NCI-H146 treated with DMSO at 0.1 percent for 48 hours (cell line): Measurements from ENCODE around the gene ENTREP3.

Experiments
- DNase-seq: peaks from one replicate; lab custom pipeline; 2025; ENCODE audit not compliant: unreplicated experiment; lab: John Stamatoyannopoulos, UW

Gene ENTREP3

DNA sequence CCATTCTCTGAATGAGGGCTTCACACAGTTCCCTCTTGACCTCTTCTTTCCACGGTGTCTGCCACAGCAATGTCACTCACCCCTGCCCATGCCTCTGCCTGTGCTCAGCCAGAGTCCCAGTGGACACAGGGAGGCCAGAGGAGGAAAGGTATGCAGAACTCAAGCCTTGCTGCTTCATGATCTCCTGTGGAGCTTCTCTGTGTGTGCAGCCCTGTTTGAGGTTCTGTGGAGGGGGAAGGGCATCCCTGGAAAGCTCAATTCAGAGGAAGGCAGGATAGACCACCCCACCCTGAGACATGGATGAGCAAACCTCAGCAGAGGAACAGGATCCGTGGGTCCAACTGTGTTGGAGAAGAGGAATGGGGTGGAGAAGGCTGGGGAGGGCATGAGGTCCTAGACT lies 24.0 kb upstream of the ENTREP3 start:
- no peak for DNase-seq

DNA sequence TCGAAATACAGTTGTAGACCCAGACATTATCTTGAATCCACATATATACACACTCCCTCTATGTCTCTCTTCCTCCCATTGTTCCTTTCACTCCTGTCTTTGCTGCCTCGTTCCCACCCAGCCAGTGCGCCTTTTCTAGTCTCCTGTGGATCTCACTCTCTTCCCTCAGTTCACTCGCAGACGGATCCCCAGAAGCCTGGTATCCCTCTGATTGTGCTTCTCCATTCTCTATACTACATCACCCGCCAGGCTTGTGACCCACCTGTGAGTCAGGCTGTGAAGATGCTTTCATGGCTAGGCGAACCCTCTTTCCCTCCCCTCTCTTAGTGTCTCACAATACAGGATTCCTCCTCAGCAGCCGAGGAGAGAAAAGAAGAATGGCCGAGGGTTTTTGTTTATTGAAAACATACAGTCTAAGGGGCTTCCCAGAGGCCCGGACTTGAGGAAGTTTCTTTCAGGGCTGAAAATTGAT lies 23.4 kb upstream of the ENTREP3 start:
- DNase-seq: no peak

DNA sequence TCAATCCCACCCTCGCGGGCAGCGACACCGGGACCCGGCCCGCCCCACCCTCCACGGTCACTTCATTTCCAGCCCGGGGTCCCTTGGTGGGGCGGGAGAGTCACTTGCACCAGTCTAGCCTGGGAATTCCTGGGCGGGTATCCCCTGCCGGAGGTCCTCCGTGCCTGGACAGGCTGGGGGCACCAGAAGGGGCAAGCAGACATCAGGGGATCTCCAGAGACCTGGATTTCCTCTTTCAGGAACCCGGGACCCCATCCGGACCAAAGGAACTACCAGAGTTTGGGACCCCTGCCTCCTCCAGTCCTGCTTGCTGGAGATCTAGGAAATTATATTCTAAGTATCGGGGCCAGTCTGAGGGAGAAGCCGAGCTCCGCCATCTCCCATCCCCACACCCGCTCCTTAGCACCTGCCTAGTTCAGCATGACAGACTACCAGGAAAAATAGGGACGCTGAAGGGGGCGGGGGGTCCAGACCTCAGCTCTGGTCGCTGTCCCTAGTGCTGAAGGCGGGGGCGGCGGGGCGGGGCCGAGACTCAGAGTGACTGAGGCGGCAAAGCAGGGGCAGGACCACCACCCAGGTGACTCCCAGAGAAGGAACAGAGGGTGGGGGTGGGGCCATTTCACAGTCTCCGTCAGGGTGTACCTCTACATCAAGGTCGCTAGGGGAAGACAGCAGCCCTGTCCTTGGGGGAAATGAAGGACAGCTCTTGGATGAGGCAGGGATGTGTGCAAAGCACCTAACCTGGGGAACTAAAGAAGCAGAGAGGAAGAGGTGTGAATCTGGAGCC lies 22.8 kb upstream of the ENTREP3 start:
- peak; percentile 71 for DNase-seq

DNA sequence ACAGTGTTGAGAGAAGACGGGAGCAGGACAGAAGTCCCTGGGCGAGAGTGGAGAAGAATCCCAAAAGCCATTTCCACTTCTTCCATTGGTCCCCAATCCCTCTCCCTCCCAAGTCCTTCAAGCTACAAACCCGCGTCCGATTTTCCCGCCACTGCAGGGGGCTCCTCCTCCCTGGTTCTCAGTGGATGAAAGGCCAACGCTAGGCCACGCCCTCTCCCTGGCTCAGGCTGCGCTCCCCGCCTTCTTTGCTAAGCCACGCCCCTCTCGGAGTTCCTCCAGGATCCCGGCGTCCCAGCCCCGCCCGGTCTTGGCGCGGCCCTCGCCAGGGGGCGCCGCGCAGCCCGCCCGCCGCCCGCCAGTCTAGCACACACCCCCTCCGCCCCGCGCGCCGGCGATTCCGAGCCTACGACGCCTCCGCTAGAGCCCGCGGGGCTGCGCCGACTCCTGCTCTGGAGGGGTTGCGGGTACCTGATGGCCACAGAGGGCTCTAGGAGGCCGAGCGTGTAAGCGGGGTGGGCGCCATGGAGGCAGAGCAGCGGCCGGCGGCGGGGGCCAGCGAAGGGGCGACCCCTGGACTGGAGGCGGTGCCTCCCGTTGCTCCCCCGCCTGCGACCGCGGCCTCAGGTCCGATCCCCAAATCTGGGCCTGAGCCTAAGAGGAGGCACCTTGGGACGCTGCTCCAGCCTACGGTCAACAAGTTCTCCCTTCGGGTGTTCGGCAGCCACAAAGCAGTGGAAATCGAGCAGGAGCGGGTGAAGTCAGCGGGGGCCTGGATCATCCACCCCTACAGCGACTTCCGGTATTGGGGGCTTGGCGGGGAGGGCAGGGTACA lies 22.0 kb upstream of the ENTREP3 start, which contains the start of gene HCN3:
Gene HCN3, plus strand, starts transcription at position 394 of the 832 bp plus-strand sequence. Its CDS starts 128 bp downstream, at position 522.
- DNase-seq: peak; percentile 94

DNA sequence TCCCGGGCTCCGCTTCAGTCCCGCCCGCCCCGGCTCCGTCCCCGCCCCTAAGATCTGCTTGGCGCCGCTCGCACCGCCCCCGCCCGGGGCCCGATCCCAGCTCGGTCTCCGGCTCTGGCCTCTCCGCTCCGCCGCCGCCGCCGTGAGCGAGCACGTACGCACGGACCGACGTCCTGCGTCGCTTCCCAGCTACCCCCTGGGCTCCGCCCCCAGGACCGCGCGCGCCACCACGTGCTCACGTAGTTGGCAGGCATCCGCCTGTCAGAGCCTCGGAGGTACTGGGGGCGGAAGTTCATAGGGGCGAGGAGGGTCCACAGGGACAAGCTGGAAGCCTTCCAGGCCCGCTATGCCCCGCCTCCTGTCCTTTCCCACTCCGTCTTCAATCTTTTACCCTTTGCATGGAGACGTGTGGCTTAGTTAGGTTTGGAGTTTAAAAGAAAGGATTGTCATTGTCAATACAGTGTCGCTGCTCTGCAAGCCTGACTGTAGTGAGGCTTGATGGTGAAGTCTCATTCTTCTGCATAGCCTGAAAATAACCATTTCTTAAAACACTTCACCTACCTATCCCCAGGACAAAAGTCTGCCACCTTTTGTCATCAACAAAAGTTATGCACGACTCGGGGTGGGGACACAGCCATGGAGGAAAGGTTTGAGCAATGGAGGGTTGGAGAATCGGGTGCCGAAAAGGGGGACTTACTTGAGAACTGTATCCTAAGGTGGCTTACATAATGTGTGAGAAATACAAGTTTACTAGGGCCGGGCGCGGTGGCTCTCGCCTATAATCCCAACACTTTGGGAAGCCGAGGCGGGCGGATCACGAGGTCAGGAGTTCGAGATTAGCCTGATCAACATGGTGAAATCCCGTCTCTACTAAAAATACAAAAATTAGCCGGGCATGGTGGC lies 18.3 kb upstream of the ENTREP3 start, which contains the start of gene CLK2:
Gene CLK2, minus strand, starts transcription at position 162 of the 903 bp plus-strand sequence. CDS start 2,527 bp downstream, outside the sequence.
- DNase-seq: peak; percentile 95

DNA sequence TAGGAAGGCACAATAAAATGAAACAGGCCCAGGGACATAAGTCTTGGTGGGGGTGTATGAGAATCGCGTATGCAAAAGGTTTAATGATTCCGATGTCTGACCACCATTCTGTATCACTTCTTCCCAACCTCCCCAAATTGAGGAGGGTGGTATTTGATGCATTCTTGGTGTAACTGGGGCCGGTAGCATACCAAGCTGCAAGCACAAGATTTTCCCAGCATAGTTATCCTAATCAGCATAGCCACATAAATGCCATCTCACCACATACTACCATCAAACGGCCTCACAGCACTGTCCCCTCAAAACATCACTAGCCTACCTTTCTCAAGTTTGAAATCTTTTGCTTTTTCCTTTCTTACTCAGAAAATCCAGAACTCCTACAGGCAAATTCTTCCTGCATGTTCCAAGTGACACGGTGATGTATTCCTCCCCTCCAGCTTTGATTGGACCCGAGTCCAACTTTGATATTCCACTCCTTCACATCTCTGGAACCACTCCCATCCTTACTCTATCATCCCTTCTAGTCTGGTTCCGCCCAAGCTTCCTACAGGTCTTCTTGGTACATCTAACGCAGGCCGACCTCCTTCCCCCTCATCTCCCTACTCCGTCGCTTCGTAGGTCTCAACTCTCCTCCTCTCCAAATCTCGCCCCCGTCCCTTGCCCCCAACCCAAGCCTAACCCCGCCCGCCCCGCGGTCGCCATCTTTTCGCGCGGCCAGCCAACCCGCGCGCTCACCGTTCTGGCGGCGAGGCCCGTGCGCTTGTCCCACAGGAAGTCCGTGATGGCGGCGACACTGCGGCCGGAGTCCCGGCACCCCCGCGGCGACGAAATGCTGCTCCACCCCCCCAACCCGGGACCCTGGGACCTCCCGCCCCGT lies 17.4 kb upstream of the ENTREP3 start:
- DNase-seq: peak; percentile 63

DNA sequence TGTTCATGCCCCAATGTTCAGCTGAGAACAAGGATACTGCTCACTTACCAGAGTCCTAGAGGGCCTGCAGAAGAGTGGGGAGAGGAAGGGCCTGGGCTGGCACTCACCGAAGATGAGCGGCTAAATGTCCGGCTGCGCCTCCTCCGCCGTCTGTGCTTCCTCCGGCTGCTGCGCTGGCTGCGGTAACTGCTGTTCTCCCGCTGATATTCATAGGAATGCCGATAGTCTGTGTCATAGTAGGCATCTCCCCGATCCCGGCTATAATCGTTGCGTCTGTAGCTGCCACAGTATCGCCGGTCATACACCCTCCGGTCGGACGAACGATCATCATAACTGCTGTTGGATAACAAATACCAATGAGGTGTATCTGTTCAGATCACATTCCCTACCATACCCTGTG lies 14.1 kb upstream of the ENTREP3 start:
- DNase-seq: no peak

DNA sequence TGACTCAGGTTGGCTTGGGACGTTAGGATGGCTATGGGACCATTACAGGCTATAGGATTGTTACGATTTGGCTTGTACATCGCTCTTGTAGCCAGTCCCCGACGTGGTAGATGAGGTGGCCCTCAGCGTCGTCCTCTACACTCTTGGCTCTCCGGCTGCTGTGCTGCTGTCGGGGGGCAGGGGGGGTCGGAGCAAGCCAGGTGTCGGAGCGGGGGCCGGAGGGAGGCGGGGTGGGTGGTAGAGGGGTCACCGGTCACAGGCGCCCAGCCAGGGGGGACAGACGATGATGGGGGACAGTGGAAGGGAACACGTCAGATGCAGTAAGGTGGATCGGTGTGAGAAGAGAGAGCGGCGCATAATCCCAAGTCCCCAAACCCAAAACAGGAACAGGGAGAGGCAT lies 13.3 kb upstream of the ENTREP3 start:
- no peak for DNase-seq

DNA sequence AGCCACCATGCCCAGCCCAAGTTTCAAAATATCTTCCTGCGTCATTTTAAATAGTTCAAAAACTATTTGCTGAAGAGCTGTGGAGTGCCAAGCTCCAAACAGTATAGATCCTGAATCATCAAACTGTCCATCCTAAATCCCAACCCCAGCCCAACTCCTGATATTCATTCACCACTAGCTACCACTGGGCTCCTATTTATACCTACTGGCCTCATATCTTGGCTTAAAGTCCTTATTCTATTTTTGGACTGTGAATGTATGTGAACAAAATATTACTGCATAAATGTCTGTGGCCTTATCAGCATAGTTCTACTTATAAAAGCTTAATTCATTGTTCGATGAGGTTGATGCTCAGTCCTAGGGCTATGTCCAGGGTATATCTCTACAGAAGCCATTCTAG lies 12.1 kb upstream of the ENTREP3 start:
- DNase-seq: no peak

DNA sequence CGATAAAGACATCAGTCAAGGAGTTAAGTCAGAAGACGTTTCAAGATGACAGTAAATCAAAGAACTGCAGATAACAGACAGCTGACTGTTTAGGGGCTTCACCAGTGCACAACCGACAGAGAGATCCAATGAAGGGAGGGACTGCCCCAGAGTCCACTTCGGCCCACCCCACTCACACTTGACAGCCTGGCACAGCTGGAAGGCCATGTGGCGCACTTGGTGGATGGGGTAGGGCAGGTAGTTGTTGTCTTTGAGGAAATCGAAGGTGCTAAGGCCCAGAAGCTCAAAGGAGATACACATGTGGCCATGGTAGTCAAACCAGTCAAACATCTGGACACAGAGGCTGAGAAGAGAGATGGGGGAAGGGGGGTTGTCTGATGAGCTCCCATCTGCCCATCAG lies 11.3 kb upstream of the ENTREP3 start:
- DNase-seq: no peak

DNA sequence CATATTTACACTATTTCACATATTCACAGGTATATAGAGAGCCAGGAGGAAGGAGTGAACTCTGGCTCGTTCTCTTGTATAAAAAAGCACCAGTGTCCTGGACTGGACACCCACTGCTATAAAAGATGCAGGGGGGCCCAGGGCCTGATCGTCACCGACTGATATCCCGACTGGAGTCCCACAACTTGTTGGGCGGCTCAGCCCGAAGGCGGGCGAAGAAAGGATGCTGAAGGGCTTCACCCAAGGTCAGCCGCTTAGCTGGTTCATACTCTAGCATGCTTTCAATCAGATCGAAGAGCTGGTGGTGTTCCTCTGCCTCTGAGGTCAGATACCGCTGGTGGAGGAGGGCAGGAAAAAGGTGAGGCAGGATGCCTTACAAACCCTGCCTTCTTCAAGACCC lies 7.8 kb upstream of the ENTREP3 start:
- DNase-seq: no peak

DNA sequence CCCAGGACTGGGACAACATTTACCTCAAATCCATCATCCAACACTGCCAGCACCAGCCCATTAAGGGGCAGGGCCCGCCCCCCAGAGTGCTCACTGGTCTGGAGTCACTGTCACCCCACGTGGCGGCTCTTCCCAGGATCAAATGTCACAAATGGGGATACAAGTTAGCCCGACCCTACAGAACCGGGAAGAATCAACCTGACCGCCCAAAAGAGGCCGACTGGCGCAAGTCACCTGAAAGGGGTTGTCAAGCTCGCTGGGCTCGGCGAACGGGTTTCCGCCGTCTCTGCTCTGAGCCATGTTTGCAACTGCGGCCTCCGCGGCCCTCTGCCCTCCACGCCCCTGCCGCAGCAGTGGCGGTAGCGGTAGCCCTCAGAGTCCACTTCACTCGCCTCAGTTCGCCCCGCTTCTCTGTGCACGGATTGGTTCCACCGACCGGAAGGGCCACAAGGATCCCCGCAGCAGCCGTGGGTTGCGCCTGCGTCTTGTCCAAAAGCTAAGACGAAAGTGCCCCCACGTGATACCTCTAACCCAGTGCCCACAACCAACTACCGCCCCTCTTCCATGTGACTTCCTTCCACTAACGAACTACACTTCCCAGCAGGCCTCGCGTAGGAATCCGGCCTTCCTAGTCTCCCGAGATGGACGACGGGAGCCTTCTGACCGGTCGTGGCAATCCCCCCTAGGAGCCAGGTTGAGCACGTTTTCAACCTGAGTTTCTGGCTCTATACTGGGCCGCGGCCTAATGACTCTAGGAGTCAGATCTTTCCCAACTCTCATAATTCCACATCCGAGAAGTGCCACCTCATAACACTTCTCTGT lies 6.8 kb upstream of the ENTREP3 start, which contains the start of gene SCAMP3:
Gene SCAMP3, minus strand, starts transcription at position 509 of the 822 bp plus-strand sequence. Its CDS starts 209 bp downstream, at position 300.
- DNase-seq: peak; percentile 95

DNA sequence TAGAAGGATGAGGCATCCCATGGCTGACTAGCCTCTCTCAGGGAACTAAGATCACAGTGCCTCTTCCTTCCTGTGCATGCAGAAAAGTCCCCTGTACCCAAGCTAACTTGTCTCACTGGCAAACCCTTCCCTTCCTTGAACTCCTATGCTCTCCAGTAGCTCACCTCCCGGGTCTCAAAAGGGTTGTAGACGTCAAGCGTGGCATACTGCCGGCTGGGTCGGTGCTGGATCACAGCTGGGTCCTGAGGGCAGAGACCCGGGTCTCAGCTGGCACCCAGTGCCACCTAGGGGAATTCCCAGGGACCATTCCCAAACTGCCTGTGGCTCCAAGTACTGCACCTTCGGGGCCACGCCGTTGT lies 6.2 kb upstream of the ENTREP3 start:
- no peak for DNase-seq

DNA sequence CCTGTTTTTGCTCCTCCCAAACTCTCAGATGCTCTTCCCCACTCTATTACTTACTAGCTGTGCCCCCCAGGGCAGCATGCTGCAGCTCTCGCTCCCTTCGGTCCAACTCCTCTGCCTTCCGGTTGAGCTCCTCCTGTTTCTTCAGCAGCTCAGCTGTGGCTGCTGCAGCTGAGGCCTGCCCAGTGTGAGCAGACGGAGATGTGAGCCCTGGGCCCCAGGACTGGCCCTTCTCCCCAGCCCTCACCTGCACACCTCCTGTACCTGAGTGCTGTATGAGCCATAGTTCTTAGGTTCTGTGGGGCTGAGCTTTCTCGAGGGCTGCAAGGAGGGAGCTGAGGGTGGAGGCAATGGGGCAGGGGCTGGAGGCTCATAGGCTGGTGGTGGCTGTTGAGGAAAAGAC lies 5.0 kb upstream of the ENTREP3 start:
- DNase-seq: no peak

DNA sequence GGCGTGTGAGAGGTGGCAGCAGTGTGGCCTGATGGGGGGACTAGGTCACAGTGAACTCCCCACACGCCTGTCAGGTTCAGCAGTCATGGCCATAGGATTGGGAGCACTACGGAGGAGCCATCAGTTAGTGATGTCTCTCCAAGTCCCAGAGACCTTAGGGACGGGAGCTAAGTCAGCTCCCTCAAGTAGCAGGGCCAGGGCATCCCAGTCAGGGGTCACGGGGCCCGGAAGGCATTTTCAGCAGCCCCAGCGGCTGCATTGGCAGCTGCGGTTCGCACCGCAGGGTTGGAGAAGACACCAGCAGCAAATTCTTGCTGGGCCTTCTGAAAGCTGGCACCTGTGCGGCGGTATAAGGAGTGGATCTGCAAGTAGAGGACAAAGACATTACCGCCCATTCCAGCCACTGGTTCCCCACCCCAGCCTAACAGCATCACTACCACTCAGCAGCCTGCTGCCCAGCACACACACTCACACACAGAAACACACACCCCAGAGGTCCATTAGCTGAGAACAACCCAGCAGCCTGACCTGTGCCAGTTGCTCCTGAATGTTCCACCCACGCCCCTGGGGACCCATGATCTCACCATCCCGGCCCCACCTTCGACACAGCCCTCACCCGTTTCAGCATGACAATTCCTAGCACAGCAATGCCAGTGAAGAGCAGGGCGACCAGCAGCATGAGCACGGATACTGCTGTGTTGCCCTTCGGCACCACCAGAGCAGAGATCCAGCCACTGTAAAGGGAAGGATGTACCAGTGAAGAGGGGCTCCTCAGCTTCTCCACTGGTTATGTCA lies 972 bp upstream of the ENTREP3 start:
- no peak for DNase-seq

DNA sequence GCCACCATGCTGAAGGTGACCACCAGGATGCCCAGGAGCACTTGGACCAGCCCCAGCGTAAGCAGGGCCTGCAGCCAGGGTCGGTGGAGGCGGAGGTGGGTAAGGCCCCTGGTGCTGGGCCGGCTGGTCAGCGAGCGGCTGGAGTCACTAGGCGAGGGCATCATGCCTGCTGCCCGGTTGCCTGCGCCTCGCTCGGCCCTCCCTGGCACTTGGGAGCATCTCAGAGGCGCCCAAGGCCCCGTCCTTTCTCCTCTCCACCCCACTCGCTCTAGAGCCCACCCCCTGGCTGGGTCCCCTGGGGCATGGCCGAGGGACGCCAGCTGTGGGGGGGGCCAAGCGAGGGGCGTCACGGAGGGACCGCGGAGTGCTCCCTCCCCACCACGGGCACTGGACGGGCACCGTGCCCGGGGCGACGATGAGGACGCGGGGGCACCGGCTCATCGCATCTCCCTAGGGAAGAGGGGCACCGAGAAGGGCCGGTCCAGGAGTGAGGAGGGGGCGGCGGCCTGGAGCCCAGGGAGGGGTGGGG lies 505 bp downstream of the ENTREP3 start:
- no peak for DNase-seq

DNA sequence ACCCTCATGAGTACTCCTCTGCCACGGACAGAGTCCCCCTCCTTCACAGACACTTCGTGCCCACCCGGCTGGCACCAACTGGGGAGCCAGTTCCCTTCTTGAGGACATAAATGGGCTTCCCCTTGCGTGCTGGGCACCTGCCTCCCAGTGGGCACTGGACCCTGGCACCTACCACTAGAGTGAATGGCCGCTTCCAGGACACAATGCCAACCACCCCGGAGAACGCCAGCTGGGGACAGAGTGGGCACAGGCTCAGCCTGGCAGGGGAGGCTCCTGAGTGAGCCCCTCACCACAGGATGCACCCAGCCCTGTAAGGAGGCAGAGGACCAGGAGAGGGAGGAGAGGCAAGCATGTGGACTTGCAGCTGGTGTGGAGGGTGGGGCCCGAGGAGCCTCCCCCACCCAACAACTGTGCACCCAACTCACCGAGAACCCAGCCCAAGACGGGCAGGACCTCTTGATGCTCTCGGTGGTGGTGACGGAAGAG lies 1.0 kb downstream of the ENTREP3 start:
- DNase-seq: no peak

DNA sequence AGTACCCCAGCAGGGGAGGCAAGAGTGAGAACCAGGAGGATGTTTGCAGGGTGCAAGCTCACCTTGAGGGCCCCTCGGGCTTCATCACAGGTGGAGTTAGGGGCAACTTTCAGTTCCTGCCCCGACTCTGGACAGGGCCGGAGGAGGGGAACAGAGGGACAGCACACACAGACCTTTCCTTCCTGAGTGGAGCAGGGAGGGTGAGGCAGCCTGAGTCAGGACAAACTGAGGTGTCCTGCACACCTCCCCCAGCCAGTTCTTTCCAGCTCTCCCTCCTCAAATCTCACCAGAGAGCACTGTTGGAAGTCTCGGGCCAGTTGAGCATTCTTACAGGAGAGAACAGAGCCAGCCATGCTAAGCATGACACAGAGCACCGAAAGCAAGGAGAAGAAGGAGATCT lies 1.5 kb downstream of the ENTREP3 start:
- DNase-seq: no peak
